Measurements from ENCODE around the gene COL20A1. TPM values are rescaled to one million over a fixed set of nuclear protein-coding genes. Genes with fewer than 3 reads are reported as not detected.

COL20A1 gene
- total RNA-seq, 1 donor from 2014 or later = not detected

- DNase-seq (ENCODE audit: extremely low read depth, low read depth, low spot score) = no peak
Measured at GRCh38 chr20:63260521-63260920, 32.5 kb upstream of the COL20A1 start.

- no peak for DNase-seq (ENCODE audit: extremely low read depth, low read depth, low spot score)
Measured at GRCh38 chr20:63261060-63261794, 31.8 kb upstream of the COL20A1 start.

GRCh38 chr20:63261795-63262528 is 31.0 kb upstream of the COL20A1 start:
- DNase-seq (ENCODE audit: extremely low read depth, low read depth, low spot score) = no peak

GRCh38 chr20:63262836-63263235 is 30.1 kb upstream of the COL20A1 start:
- DNase-seq (ENCODE audit: extremely low read depth, low read depth, low spot score) = no peak

GRCh38 chr20:63264000-63264399 is 29.0 kb upstream of the COL20A1 start:
- no peak for DNase-seq (ENCODE audit: extremely low read depth, low read depth, low spot score)

GRCh38 chr20:63264519-63264918 is 28.5 kb upstream of the COL20A1 start:
- no peak for DNase-seq (ENCODE audit: extremely low read depth, low read depth, low spot score)

- no peak for DNase-seq (ENCODE audit: extremely low read depth, low read depth, low spot score)
Measured at GRCh38 chr20:63265891-63266515, 27.0 kb upstream of the COL20A1 start.

GRCh38 chr20:63267691-63268090 is 25.3 kb upstream of the COL20A1 start:
- DNase-seq (ENCODE audit: extremely low read depth, low read depth, low spot score) = no peak

- DNase-seq (ENCODE audit: extremely low read depth, low read depth, low spot score) = no peak
Measured at GRCh38 chr20:63268256-63268655, 24.7 kb upstream of the COL20A1 start.

GRCh38 chr20:63268671-63269439 is 24.1 kb upstream of the COL20A1 start:
- DNase-seq (ENCODE audit: extremely low read depth, low read depth, low spot score) = no peak

GRCh38 chr20:63269724-63270123 is 23.3 kb upstream of the COL20A1 start:
- DNase-seq (ENCODE audit: extremely low read depth, low read depth, low spot score) = no peak

GRCh38 chr20:63270606-63271325 is 22.2 kb upstream of the COL20A1 start:
- no peak for DNase-seq (ENCODE audit: extremely low read depth, low read depth, low spot score)

- DNase-seq (ENCODE audit: extremely low read depth, low read depth, low spot score) = no peak
Measured at GRCh38 chr20:63272105-63273058, 20.6 kb upstream of the COL20A1 start, which contains the start of gene ARFGAP1. ARFGAP1 (plus strand) TSS chr20:63272813; CDS start chr20:63275581, 2,768 bp downstream.

GRCh38 chr20:63273059-63273579 is 19.9 kb upstream of the COL20A1 start:
- no peak for DNase-seq (ENCODE audit: extremely low read depth, low read depth, low spot score)

- no peak for DNase-seq (ENCODE audit: extremely low read depth, low read depth, low spot score)
Measured at GRCh38 chr20:63273635-63274380, 19.2 kb upstream of the COL20A1 start.

- no peak for DNase-seq (ENCODE audit: extremely low read depth, low read depth, low spot score)
Measured at GRCh38 chr20:63274381-63275228, 18.4 kb upstream of the COL20A1 start.

GRCh38 chr20:63275825-63276224 is 17.2 kb upstream of the COL20A1 start:
- DNase-seq (ENCODE audit: extremely low read depth, low read depth, low spot score) = no peak
